GM18507 (cell line): ENCODE measurements around the gene LMO1.
A peak's percentile ranks its signal among the peaks of the same experiment; 100 is the strongest.

Experiments used
- DNase-seq: peaks from one replicate; pipeline ENCODE4 v3.0.0; 2011; ENCODE audit warnings: low read depth; ENCODE audit not compliant: insufficient read length; ENCODE audit errors: extremely low spot score
- FAIRE-seq: peaks from 2 replicates; lab custom pipeline; 2011; peaks lifted over from hg19 to GRCh38; lab: Jason Lieb, UNC

Gene LMO1

DNA sequence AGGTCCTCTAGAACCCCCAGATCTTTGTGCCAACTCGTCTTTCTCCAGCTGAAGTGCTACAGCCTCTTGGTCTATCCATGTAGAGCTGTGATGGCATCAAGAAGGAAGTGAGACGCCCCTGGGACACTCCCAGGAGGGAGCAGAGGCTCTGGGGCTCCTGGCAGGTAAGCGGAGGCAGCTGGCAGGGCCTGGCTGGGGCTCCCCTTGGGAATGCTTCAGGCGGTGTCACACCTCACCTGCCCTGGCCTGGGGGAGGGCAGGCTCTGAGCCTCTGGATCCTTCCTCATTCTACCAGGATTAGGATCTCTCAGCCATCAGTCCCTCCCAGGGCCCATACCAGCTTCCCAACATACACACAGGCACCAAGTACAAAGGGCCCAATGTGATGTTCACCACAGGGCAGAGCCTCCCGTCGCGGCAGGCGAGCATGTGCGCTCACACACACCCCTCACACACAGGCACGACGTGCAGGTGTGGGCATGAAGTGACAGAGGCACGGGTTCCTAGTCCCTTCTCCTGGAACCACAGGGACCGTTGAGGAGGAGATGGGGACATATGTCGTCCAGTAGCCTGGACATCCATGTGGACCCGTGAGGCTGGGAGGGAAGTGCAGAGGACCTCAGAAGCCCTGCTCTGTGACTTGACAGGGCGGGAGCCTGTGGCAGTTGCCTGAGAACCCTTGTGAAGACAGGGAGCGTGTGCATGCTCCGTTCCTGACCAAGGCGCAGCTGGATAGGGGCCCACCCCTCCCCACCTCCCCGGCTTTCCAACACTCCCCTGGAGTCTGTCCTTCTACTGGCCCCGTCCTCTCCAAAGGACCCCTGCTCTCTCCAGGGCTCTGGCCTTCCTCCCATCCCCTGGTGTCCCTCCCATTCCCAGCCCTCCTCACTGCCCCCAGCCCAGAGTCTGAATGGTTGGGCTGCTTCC lies 32.5 kb downstream of the LMO1 start:
- FAIRE-seq = no peak
- no peak for DNase-seq

DNA sequence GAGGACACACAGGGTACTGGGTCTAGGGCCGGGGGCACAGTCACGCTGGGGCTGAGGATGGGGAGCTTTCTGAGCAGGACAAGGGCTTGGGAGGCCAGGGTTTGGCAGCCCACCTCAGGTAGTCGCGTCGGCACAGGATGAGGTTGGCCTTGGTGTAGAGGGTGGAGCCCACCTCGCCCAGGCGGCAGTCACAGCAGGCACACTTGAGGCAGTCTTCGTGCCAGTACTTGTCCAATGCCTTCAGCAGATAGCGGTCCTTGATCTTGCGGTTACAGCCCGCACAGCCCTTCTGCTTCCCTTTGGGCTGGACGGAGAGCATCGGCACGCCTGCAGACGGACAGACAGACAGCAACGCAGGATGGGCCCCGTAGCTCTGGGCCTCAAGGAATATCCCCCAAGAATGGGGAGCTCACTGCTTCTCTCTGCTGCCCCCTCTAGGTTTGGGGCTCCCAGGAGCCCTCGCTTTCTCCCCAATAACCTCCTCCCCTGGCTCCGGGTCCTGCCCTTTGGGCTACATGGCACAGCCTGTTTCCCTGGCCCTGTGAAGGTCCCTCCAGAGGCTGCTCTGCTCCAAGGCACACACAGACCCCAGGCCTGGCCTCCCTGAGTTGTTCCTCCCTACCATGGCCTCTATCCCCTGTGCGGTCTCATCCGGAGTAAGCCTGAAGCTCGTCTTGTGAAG lies 33.4 kb downstream of the LMO1 start:
- FAIRE-seq (no peak), DNase-seq (no peak)

DNA sequence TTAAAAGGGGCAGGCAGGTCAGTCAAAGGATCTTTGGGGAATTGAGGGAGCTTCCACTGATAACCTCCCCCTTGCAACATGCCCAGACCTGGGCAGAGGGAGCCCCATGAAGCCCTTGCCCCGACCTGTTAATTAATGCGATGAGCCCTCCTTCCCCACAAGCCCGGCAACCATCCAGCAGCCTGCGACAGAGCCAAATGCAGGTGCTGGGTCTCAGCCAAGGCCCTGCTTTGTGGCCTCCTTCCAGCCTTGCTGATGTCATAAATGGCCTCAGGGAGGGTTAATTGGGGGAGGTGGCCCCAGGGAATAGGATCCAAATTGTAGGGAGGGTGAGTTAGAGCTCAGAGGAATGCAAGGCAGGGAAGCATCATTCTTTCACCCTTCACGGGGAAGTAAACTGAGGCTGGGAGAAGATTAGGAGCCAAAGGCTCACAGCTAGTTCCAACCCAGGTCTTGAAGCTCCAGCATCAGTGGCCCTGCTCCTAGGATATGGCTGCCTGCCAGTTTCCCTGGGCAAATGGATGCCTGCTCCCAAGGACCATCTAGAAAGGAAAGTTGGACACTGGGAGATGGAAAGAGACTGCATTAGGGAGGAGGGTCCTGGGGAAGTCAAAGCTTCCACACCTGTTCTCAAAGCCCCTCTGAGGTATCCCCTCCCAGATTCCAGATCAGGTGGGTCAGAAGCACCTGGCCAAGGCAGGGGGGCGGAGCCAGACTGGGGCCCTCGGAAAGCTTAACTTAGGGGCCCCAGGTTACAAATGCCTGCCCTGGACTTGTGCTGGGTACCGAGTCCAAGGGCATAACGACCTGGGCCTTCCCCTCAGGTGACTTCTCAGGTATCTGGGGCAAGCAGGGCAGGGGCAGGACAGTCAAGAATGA lies 34.1 kb downstream of the LMO1 start:
- no peak for FAIRE-seq
- DNase-seq = no peak

DNA sequence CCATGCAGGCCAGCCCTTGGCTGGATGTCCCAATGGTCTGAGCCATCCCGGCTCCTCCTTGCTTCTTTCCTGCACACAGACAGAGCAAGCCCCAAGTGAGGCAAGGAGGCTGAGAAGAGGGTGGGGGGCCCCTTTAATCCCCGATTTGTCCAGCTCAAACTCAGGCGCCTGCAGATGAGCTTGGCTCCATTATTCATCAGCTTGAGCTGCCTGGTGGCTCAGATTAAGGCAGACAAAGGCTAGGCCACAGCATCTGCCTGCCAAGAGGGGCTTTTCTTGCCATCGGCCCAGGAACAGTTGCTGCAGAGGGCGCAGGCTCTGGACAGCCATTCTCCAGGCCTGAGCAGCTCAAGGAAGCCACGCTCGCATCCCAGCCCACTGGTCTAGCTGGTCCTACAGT lies 35.4 kb downstream of the LMO1 start:
- DNase-seq (no peak), FAIRE-seq (no peak)

DNA sequence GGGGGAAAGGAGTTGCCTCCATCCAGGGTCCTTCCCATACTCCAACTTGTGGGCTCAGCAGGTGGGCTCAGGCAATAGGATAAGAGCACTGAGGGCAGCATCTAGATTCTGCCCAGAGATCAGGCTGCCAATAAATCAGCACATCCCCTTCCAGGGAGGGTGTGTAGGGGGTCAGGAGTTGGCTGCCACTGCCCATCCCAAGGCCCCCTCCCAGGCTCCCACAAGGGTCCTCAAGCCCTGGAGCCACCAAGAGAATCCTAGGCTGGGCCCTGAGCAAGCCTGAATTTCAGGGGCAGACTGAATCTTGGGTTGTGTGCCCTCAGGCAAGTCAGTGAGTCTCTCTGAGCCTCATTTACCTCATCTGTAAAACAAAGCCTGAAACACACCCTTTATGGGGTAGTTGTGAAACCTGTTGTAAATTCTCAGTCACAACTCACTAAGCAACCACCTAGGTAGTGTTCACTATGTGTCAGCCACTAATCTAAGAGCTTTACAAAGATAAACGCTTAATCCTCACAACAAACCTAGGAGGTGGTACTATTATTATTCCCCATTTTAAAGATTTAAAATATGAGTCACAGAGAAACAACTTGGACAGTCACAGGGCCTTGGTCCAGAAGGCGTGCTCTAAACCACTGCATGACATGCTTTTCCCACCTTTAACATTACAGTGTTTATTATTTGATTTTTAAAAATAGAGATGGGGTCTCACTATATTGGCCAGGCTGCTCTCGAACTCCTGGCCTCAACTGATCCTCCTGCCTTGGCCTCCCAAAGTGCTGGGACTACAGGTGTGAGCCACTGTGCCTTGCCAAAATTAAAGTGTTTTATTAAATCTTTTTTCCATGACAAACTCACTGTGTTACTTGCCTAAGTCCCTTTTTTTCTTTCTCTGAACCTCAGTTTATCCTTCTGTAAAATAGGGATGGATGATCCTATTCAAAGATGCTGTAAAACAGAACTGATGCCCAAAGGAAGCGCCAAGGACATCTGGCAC lies 36.2 kb downstream of the LMO1 start:
- FAIRE-seq (no peak), DNase-seq (no peak)

DNA sequence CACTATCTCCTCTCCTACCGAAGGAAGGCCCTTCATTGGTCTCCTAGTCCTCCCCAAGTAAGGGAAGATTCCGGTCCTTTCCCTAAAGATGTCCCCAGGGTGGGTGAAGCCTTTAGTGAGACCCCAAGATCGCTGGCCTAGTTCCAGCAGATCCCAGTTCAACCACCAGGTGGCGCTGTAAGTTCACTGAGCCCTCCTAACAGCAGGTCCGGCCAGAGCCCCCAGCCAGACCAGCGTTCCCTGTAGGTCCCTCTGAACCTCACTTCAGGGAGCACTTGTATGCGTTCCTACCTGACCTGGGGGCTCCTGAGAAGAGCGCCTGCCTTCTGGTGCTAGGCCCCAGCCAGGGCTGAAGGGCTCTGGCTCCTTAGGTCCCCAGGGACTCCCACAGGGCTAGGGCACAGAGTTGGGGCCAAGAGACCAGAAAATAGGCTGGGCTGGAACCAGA lies 38.1 kb downstream of the LMO1 start:
- DNase-seq (peak; percentile 71), FAIRE-seq (peak; percentile 71)

DNA sequence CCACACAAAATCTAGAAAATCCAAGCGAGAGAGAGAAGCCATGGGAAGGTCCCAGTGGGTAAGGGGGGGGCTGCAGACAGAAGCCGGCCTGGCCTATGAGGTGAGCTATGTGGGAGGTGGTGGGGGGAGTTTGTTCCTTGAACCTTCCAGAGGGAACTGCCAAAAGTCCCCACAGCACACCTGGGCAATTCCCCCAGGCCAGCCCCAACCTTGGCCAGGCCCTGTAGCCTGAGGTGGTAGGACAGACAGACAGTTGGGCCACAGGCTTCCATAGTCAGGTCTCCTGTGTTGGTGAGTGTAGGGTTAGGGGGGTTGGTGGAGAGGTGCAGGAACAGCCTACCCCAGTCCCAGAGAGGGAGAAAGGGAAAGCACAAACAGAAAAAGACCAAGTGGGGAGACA lies 39.0 kb downstream of the LMO1 start:
- FAIRE-seq = no peak
- no peak for DNase-seq

DNA sequence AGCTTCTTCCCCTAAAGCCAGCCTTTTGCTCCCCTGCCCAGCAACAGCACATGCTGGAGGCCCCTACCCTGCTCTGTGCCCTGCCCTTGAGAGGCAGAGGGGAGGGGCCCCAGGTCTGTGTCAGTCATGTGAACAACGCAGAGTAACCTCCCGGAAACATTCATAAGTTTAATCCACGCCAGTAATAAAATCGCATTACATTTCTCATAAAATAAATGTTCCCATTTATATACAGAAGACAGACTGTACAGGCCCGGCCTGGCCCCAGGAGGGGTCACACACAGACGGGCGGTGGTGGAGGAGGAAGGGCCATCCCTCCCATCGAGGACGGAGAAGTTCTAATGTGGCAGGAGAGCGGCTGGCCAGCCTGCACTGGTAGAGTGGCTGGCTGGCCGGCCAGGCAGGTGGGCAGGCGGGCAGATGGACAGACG lies 39.5 kb downstream of the LMO1 start:
- FAIRE-seq (no peak), DNase-seq (no peak)

DNA sequence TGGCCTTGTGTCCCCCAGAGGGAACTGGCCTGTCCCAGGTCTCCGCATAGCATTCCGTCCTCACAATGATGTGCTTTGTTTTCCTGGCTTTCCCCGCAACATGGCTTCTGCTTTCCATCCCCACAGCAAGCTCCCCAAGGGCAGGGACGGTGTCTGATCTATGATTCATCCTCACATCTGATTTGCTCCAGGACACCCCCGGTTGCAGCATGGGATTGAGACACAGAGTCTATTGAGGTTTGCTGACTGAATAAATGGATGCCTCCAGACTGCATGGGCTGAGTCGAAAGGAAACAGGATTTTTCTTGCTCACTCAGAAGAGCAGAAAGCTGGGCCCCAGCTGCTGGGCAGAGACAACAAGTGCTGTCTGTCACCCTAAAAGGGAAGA lies 40.2 kb downstream of the LMO1 start:
- DNase-seq (no peak), FAIRE-seq (no peak)

DNA sequence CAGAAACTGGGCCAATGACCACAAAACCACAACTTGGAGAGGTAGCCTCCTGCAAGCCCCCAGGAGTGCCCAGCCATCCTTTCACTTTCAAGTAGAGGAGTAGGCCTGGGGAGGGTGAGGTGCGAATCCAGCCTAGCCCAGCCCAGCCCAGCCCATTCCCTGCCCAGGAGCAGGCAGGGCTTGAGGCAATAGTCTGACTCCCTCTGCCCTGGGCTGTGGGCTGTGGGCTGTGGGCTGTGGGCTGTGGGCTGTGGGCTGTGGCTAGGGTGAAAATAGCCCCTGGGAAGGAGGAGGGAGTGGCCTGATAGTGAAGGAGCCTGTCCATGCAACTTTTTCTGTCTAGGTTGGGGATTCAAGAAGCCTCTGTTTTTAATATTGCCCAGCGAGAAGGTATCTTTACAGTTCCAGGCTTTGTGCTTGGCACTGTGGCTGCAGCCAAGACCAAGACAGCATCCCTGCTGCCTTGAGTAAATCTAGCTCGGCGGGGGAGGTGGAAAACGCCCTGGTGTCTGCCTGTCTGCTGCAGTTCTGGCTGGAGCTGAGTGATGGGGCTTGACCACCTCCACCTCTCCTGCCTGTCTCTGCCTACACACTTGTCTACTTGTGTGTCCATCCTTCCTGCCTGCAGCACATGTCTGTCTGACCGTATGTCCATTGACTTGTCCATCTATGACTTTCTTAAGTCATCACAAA lies 40.7 kb downstream of the LMO1 start:
- DNase-seq = no peak

DNA sequence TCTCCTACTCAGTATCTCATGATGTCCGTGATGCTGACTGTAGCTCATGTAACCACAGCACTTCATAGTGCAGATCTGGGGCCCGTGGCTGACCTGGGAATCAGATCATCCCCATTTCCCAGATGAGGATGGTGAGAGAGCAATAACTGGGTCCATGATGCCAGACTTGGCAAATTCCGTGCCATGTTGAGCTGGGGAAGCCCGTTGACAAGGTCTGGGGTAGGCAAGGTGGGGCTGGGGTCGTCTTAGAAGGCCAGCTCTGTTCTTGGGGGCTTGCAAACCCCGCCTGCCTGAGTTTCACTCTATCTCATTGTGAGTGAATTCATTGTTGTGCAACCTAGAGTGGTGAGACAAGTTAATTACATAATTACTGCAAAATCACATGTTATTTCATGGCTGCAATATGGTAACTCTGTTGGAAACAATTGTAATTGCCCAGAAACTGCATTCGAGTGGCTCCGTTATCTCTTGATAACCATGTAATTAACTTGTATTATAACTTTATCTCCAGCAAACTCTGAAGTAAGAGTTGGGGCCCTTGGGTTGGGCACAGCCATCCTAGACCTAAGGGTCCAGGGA lies 41.7 kb downstream of the LMO1 start:
- no peak for FAIRE-seq
- no peak for DNase-seq

More for the DNA sequence above, 40.7 kb downstream of the LMO1 start:
- no peak for FAIRE-seq

DNA sequence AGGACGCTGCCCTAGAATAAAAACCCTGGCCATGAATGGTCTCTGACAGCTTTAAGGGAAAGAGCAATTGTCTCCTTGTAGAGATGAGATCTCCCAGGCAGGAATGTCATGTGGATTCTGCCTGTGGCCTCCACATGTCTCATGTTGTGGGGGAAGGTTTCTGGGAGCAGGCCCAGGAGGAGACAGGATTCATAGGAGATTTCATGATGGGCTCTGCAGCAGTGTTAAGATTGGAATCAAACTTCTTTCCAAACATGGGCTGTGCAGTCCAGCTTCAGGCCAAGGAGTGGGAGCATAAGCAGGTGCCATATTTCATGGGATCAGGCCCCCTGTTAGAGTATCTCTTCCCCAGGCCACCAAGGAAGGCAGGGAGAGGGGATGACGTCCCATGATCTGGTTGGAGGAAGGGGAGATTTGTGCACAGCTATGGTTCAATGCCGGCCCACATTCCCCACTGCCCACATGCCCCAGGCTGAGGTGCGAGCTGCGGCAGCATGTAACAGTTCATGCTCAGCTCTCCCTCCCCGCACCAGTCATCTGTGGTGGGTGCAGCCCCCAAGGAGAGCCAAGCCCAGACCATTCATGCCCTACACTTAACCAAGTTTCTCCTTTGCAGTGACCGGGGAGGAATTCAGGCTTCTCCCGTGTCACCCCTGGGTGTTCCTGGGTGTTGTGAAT lies 42.5 kb downstream of the LMO1 start:
- FAIRE-seq (no peak), DNase-seq (no peak)

DNA sequence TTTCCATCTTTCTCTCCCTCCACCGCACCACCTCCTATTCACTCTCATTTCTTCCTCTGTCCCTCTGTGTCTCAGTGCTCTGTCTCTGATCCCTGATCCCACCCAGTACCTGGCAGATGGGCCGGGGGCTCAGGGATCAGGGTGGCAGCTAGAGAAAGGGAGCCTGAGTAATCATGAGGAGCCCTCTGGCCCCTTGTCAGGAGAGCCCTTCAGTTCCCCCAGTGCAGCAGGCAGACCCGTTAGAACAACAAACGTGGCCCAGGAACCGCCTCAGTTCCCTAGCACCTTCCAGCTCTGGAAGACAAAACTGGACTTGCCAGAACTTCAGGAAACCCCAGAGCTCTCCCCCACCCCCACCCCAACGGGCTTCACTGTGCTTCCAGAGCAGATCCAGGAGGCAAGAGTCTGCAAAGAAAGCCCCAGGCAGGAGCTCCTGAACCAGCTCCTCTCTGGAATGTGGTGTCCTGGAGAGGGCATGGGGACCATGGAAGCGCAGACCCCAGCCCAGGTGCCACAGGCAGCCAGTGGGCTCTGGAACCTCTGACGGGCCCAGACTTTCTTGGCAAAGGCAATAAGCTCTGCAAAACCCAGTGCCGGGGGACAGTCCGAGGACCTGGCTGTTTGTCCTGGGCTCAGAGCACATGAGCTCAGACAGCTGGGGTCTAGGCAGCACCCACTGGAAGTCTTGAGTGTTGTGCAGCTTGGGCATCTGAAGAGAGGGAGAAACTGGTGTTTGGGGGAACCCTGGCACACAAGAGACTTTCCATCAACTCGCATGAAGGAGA lies 43.2 kb downstream of the LMO1 start:
- no peak for DNase-seq
- FAIRE-seq = no peak

DNA sequence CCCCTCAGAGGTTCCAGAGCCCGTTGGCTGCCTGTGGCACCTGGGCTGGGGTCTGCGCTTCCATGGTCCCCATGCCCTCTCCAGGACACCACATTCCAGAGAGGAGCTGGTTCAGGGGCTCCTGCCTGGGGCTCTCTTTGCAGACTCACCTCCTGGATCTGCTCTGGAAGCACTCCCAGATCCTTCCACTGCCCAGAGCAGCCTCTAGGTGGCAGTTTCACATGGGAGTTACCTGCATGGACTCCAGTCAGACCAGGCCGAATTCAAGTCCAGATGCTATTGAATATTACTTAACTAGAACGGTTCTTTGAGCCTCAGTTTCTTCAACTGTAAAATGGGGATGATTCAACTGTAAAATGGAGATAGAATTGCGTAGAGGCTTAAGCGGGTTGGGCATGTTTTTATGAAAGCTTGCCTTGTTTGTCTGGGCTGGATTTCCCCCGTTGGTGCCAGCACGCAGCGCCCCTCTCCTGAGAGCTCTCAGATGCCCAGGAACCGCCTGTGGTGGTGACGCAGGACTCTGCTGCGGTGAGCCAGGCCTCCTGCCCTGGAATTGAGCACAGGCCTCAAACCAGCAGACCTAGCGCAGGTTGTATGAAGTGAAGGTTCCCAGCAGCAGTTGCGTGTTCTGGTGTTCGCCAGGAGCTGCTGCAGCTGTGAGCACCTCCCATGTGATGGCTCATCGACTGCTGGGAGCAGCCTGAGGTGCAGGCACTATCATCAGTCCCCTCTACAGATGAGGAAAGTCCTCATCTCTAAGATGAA lies 44.2 kb downstream of the LMO1 start:
- no peak for FAIRE-seq
- no peak for DNase-seq

DNA sequence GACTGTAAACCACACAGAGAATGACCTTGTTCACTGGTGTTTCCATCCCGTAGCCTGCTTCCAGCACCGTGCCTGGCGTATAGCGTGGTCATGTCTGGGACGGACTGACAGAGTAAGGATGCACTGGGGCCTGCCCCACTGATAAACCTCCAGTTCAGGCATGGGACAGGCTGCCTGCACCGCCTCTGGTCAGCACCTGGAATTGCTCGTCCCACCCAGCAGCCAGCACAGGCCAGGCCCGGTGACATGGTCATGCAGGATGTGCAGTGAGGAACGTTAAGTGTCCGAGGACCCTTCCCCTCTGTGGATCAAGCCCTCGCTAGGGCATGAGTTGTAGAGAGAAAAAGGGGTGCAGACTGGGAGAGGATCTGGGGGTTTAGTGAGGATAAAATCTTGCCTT lies 44.8 kb downstream of the LMO1 start:
- DNase-seq = no peak
- FAIRE-seq = no peak

DNA sequence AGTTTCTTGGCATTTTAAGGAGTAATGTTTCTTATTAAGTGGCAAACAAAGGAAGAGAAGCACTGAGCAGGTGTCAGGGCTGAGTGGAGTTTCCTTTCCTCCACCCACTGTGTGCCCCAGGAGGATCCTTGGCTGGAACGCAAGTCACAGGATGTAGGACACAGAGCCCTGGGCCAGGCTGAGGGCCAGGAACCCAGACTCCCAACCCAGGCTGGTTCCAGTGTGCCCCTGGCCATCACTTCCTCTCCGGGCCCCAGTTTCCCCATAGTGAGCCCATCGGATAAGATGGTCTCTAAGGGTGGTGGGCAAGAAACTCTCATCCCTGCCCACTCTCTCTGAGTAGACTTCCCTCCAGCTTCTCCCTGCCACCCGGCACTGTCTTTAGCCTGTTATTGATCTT lies 45.3 kb downstream of the LMO1 start:
- FAIRE-seq (no peak), DNase-seq (no peak)
